ENCODE results near the gene ARHGAP6. TPM values are rescaled to one million over a fixed set of nuclear protein-coding genes. Genes with fewer than 3 reads are reported as not detected.

ARHGAP6 gene
- total RNA-seq, 1 experiment from 2014 or later = 0.10 TPM

DNA sequence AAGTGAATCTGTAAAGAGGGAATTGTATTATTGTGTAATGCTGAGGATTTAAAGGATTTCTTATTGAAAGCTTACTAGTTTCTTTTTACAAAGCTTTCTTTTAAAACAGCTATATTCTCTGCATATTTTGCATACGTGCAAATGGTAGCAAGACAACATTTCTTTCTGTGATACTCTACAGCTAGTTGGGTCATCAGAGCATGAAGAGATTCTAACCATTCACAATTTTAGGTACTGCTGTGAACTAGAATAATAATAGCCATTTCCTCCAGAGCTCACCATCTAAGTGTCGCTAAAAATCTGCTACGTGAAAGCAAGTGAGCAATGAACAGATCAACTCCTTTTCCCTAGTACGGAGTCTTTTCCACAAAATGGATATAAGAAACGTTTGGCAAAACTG is 37.3 kb downstream of the ARHGAP6 start (continued):
- TF ChIP-seq, protein P1, sequence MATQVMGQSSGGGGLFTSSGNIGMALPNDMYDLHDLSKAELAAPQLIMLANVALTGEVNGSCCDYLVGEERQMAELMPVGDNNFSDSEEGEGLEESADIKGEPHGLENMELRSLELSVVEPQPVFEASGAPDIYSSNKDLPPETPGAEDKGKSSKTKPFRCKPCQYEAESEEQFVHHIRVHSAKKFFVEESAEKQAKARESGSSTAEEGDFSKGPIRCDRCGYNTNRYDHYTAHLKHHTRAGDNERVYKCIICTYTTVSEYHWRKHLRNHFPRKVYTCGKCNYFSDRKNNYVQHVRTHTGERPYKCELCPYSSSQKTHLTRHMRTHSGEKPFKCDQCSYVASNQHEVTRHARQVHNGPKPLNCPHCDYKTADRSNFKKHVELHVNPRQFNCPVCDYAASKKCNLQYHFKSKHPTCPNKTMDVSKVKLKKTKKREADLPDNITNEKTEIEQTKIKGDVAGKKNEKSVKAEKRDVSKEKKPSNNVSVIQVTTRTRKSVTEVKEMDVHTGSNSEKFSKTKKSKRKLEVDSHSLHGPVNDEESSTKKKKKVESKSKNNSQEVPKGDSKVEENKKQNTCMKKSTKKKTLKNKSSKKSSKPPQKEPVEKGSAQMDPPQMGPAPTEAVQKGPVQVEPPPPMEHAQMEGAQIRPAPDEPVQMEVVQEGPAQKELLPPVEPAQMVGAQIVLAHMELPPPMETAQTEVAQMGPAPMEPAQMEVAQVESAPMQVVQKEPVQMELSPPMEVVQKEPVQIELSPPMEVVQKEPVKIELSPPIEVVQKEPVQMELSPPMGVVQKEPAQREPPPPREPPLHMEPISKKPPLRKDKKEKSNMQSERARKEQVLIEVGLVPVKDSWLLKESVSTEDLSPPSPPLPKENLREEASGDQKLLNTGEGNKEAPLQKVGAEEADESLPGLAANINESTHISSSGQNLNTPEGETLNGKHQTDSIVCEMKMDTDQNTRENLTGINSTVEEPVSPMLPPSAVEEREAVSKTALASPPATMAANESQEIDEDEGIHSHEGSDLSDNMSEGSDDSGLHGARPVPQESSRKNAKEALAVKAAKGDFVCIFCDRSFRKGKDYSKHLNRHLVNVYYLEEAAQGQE (IDR thresholded peaks at IDR 0.05; ENCODE audit: low read depth) = no peak

DNA sequence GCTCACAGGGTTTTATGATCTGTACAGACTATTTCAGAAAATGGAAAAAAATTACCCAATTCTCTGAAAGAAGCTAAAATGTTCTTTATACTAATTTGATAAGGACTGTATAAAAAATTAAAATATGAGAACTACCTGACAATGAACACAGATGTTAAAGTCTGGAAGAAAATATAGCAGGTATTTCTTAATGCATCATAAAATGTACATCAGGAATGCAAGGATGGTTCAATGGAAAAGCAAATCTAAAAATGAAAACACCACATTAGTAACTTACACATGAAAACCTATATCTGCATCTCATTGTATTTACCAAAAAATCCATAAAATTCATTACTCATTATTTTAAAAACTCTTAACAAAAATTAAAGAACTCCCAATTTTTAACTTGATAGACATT is 39.4 kb downstream of the ARHGAP6 start:
- no peaks in the 10 kb centered on the region for H3K79me2 ChIP-seq (ENCODE audit: insufficient read depth, low read length)
- no peaks in the 10 kb centered on the region for H3K4me1 ChIP-seq (ENCODE audit: control insufficient read depth in 1 of 2, insufficient read depth in 2 of 2, low read length in 2 of 2)
- no peak overlapping the region for H3K4me2 ChIP-seq (ENCODE audit: low read length)
- H3K9me2 ChIP-seq (ENCODE audit: insufficient read depth) = no peaks in the 10 kb centered on the region
- H4K20me1 ChIP-seq (ENCODE audit: insufficient read depth) = no peaks in the 10 kb centered on the region
- ATAC-seq (no peak), DNase-seq (ENCODE audit: low read depth, low spot score) (no peak)
- no peaks in the 10 kb centered on the region for H3K36me3 ChIP-seq (ENCODE audit: control insufficient read depth in 1 of 2, insufficient read depth in 2 of 2, low read length in 2 of 2)
- POLR2A ChIA-PET = no interaction called here
- intact Hi-C loops (cut with micrococcal nuclease) = no loop called here
- TF ChIP-seq, protein P2, sequence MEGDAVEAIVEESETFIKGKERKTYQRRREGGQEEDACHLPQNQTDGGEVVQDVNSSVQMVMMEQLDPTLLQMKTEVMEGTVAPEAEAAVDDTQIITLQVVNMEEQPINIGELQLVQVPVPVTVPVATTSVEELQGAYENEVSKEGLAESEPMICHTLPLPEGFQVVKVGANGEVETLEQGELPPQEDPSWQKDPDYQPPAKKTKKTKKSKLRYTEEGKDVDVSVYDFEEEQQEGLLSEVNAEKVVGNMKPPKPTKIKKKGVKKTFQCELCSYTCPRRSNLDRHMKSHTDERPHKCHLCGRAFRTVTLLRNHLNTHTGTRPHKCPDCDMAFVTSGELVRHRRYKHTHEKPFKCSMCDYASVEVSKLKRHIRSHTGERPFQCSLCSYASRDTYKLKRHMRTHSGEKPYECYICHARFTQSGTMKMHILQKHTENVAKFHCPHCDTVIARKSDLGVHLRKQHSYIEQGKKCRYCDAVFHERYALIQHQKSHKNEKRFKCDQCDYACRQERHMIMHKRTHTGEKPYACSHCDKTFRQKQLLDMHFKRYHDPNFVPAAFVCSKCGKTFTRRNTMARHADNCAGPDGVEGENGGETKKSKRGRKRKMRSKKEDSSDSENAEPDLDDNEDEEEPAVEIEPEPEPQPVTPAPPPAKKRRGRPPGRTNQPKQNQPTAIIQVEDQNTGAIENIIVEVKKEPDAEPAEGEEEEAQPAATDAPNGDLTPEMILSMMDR (IDR thresholded peaks at IDR 0.05 in 2 of 3, conservative IDR thresholded peaks at IDR 0.05 in 1 of 3; ENCODE audit: borderline replicate concordance in 1 of 3, insufficient read depth in 1 of 3, low read depth in 2 of 3, low read length in 2 of 3) = no peak
- no peak for TF ChIP-seq EZH2phosphoT487 (IDR thresholded peaks at IDR 0.05; ENCODE audit: borderline replicate concordance)
- TF ChIP-seq, protein P3, sequence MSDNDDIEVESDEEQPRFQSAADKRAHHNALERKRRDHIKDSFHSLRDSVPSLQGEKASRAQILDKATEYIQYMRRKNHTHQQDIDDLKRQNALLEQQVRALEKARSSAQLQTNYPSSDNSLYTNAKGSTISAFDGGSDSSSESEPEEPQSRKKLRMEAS (IDR thresholded peaks at IDR 0.05) = no peak
- TF ChIP-seq, protein P4, sequence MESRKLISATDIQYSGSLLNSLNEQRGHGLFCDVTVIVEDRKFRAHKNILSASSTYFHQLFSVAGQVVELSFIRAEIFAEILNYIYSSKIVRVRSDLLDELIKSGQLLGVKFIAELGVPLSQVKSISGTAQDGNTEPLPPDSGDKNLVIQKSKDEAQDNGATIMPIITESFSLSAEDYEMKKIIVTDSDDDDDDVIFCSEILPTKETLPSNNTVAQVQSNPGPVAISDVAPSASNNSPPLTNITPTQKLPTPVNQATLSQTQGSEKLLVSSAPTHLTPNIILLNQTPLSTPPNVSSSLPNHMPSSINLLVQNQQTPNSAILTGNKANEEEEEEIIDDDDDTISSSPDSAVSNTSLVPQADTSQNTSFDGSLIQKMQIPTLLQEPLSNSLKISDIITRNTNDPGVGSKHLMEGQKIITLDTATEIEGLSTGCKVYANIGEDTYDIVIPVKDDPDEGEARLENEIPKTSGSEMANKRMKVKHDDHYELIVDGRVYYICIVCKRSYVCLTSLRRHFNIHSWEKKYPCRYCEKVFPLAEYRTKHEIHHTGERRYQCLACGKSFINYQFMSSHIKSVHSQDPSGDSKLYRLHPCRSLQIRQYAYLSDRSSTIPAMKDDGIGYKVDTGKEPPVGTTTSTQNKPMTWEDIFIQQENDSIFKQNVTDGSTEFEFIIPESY (IDR thresholded peaks at IDR 0.05; ENCODE audit: extremely low read depth, insufficient replicate concordance, low read length) = no peak
- no peak for TF ChIP-seq EZH2 (IDR thresholded peaks at IDR 0.05)
- TF ChIP-seq, protein P1 (IDR thresholded peaks at IDR 0.05; ENCODE audit: low read depth) = no peak
- TF ChIP-seq SRF (IDR thresholded peaks at IDR 0.05; ENCODE audit: low read depth) = no peak
- TF ChIP-seq ATF3 (IDR thresholded peaks at IDR 0.05) = no peak
- no peak for TF ChIP-seq SP1 (IDR thresholded peaks at IDR 0.05; ENCODE audit: low read depth)
- TF ChIP-seq CEBPB (IDR thresholded peaks at IDR 0.05; ENCODE audit: low read depth) = no peak
- H3K27ac ChIP-seq (ENCODE audit: low read depth, low read length) = no peak overlapping the region
- H3K9ac ChIP-seq (ENCODE audit: low read length) = no peak overlapping the region
- H3K4me3 ChIP-seq (replicated peaks in 1 of 2; ENCODE audit: low read depth in 1 of 2, low read length in 2 of 2) = no peak overlapping the region
- H3K27me3 ChIP-seq (ENCODE audit: insufficient read depth, low read length) = no peaks in the 10 kb centered on the region
- RAD21 ChIA-PET (ENCODE audit: low non-redundant PET in 1 of 2, low total read pairs in 2 of 2, uncharacterized antibody in 2 of 2, unreplicated experiment in 2 of 2) = no interaction called here
- H2AFZ ChIP-seq (ENCODE audit: low read depth, low read length, poor library complexity, severe bottlenecking) = no peak overlapping the region
- BruUV-seq (replicated peaks) = no TSS peak
- no peaks in the 10 kb centered on the region for H3K9me3 ChIP-seq (ENCODE audit: control insufficient read depth in 1 of 2, insufficient read depth in 1 of 2, low read depth in 1 of 2, low read length in 2 of 2)
- CTCF ChIA-PET = no interaction called here

Data from HCT116 (cell line).